Right renal pelvis (tissue), 4 donors: ENCODE data around the gene YPEL2. TPM values are rescaled to one million over a fixed set of nuclear protein-coding genes. Genes with fewer than 3 reads are reported as not detected.

Source experiments
- DNase-seq, 4 donors: peaks; one replicate each; pipeline ENCODE4 v3.0.0-alpha.2; 2013; ENCODE audit warnings: low read depth in 4 of 4, low spot score in 3 of 4, missing footprints in 1 of 4
- polyA plus RNA-seq, 4 donors: library from polyadenylated mRNA; unstranded; fragments of 120-200 nt; gene quantifications; one replicate each; pipeline ENCODE4 v1.2.1, GENCODE V29; 2013; ENCODE audit not compliant: insufficient read length in 4 of 4

Gene YPEL2
- polyA plus RNA-seq, 4 donors, result 28.2 to 40.4 (median 36.0) TPM

DNA sequence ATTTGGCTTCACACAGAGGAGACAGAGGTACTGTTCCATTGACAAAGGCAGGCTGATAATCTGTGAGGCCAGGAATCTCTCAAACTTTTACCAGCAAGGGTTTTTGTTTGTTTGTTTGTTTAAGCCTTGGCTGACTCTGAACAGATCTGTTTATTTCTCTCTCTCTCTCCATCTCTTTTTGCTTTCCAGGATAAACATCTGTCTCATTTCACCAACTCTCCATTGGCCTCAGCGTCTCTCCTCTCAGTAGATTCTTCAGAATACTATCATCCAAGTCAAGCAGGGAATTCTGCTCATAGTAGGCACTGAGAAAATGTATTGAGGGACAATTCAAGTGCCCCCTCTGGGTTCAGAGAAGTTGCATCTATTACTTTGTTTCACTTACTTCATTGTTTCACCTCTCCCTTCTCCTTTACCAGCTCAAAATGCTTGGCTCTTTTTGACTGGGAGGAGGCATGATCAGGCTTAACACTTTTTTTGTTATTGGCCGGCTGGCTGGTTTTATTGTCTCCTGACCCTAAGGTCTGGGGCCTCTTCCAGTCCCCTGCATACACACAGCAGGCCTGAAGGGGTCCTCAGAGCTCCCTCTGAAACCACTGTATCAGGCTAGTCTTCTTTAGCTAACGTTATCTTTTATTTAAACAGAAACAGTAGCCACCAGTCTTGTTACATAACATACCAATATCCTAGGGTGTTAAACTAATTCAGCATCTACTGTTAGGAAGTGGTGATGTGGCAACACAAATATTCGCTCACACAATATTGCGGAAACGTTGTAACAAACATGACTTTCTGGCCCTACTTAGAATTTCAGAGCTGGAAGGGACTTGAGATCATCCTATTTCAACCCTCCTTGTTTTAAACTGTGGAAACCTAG is 2.0 kb upstream of the YPEL2 start:
- DNase-seq, result peak in 1 of 4 donors; percentile 59

DNA sequence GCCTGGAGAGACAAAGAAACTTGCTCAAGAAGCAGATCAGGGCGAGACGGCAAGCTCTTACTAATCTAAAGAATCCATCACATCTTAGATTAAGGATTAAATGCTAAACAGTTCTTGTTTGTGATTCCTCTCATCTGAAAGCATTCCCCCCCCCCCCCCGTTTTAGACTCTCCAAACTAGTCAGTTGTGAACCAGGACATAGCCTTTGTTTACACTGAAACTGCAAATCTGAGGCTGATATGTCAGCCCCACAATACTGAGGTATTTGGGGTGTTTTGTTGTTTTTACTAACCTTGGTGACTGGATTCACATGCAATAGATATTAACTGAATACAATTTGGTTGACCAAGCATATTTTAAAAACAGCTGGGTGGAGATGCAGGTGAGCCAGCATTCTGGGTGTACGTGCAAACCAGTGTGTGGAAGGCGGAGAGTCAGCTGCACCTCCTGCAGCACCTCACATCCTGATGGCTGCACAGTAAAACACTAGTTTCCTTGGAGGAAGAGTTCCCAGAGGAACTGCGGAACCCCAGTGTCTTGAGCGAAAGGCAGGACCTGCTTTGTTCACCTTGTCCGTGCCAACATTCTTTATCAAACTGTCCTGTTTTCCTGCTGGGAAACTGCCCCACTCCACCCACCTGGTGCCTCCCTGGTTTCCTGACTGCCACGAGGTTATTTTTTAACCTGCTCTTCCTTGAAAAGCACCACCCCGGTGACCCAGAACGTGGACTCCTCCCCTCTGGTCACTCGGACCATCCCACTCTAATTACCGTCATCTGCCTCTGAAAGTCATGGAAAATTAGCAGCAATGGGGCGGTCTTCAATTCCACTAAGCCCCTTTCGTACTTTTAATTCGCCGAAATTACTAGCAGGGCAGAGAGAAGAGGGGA is 1.2 kb upstream of the YPEL2 start:
- DNase-seq, result no peak

DNA sequence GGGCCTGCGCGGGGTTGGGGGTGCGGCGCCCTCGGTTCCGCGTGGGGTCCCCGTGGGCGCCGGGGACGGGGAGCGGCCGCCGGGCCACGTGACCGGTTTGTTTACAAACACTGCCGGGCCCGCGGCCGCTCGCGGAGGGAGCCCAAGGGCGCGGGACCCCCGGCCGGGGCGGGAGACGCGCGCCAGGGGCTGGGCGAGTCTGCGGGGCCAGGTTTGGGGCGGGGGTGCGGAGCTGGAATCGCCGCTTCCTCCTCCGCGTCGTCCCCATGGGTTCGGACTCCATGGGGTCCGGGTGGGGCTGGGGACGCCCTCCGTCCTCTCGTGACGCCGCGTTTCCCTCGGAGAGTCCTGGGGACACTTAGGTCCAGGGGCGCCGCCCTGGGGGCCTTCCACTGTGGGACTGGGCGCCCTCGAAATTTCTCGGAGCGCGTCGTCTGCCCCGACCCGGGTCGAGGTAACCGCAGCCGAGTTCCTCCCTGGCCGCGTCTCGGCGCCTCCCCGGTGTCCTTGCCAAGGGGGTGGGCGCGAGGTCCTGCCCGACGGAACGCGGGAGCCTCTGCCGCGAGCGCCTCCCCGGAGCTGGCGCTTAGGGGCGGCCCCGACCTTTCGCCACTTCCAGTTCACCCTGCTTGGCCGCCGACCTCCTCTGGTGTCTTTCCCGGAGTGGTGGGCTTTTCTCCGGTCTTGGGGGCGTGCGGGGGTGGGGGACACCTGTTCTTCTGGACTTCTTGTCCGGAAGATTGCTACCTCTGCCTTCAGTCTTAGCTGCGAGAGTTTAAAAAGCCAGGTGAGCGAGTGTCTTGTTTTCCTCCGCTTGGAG is 684 bp downstream of the YPEL2 start:
- DNase-seq, result no peak

DNA sequence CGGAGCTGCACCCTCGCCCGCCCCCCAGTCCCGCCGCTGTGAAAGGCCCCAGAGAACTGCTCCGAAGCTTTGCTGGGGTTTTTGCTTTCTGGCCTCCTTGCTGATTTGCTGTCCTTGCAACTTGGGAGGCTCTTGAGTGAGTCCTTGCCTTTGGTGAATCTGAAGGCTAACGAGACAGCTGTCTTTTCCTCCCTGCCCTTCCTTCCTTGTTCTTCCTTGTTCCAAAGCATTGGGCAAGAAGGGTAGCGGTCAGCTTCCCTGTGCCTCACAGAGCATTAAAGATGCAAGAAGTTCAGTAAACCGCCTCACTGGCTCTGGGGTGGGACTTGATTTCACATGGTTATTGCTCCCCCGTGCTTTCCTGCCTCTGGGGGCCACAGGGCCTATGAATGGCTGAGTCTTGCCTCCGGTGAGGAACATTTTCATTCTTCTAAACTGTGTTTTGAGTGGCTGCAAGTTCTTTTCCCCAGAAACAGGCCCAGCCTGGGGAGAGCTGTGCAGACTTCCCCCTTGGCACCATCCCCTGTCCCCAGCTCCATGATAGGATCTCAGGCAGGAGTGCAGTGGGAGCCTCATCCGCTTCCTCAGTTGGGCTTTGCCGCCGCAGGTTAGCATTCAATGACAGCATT is 1.4 kb downstream of the YPEL2 start:
- DNase-seq, result no peak

DNA sequence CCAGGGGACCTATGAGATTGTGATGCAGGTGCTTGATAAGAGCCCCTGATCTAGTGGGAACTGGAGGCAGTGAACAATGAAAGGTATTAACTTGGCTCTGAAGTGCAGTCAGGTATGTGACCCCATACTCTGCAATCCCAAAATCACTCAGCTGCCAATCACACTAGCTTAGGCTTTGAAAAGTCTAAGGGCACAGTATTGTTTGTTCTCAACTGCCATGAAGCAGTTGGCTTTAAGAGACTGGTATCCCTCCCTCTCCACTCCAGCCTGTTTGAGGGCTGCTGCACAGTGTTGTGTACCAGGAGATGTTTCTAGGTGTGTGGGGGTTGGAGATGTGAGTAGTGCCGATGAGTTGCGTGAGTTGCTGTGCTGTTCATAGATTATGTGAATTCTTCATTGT is 2.4 kb downstream of the YPEL2 start:
- no peak for DNase-seq

DNA sequence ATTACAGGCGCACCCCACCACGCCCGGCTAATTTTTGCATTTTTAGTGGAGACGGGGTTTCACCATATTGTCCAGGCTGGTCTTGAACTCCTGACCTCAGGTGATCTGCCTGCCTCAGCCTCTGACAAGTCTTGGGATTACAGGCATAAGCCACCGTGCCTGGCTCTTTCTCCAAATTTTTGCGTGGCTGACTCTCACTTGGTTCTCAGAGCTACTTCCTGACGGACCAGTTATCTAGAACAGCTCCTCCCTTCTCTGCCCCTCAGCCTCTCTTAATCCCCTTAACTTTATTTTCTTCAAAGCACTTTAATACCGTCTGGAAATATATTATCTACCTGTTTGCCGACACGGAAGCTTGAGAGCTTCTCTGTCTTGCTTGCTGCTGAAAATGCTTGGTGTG is 4.2 kb downstream of the YPEL2 start:
- no peak for DNase-seq

DNA sequence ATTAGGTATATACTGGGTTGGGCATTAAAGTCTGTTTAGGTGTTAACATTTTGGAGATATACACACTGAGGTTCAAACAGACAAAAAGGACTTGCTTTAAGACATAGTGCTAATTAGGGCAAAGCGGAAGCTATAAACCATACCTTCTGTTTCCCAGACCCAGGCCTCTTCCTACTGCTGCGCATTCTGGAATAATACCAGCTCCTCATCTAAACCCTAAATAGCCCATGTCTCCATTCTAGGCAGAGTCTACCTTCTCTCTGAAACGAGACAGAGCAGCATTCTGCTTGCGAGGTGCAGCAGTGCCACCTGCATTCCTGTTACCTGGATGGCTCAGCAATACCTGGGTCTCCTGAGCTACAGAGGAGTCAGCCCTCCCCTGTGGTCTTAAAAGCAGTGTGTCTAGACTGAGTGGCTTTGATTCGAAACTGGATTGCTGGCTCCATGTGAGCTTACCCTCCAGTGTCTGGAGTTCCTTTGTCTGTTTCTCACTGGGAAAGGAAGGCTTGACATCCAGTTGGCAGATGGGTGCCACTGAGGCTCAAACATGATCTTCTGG is 6.4 kb downstream of the YPEL2 start:
- no peak for DNase-seq

DNA sequence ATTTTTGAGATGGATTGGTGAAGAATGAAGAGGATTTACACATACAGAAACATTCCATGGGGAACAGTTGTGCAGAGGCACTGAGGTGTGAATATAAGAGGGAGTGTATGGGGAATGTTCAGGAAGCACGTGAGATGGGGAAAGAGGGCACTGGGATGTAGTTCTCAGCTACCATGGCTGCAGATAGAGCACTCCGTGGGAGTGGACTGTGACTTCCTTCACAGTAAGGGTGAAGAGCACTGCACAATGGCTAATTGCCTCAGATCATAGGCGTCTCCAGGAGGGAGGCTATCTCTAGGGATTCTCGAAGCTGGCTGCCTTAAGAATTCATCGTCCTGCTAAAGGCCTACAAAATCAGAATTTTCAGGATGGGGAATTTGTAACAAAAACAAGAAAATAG is 7.0 kb downstream of the YPEL2 start:
- DNase-seq, result no peak

DNA sequence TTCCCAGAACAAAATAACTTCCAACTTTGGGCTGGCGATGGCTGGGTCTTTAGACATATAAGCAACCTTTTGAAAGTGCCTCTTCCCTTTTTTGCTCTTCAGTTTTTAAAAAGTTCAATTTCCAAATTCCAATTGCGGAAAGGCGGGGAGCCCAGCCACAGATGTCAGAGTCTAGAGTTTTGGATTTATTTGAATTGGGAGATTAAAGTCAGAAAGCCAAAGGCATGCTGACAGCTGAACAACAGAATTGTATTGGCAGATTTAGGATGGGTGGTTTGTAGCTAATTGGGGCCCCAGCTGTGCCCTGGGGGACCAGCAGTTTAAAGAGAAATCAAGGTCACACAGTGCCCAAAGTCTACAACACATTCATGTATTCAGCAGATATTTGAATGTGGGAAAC is 10.5 kb downstream of the YPEL2 start:
- DNase-seq, result no peak

DNA sequence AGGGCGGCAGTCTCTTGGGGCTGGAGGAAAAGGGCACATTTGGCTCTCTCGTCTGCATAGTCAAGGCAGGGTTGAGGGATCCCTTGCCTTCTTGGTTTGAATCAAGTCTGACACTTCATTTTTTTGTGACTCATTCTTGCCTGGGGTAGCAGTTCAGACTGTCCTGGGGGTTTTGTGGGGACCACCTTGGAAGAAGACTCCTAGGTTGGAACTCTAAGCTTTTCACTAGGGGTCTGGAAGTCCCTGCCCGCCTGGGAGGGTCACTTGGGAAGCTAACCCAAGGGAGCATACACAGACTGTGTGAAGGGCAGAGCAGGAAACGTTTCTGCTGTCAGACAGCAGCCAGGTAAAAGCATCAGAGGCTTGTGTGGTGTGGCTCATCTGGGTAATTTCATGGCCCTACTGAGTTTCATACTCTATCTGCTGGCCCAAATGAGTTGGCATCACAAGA is 11.3 kb downstream of the YPEL2 start:
- DNase-seq, result no peak

DNA sequence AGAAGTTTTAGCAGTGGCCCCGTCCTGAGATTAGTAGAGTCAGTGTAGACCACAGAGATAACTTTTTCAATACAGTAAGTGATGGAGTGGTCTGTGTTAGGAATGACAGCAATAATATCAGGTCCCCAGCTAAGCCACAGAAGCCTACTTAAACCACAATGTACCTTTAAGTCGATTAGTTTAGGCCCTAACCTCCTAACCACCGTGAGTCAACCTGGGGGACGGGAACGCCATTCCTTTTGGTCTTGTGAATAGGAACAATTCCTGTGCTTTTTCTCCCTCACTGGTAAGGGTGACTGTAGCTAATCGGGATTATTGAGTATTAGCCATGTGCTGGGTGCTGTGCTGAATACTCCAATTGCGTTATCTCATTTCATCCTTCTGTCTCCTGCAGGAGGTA is 14.0 kb downstream of the YPEL2 start:
- DNase-seq, result no peak

DNA sequence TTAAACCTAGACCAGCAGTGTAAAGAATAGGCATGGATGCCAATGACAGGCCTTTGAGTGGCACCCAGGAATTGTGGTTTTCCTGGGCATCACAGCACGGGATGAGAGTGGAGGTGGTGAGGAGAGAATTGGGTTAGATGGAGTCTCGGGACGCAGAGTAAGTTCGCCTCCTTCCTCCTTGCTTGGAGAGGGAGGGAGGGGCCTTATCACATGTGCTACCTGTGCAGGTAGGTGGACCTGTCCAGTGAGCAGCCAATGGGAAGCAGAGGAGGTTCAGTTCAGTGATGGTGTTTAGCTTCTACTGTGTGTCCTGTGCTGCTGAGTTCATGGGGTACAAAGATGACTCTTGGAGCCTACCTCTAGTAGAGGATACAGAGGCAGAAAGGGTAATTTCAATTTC is 14.9 kb downstream of the YPEL2 start:
- no peak for DNase-seq

DNA sequence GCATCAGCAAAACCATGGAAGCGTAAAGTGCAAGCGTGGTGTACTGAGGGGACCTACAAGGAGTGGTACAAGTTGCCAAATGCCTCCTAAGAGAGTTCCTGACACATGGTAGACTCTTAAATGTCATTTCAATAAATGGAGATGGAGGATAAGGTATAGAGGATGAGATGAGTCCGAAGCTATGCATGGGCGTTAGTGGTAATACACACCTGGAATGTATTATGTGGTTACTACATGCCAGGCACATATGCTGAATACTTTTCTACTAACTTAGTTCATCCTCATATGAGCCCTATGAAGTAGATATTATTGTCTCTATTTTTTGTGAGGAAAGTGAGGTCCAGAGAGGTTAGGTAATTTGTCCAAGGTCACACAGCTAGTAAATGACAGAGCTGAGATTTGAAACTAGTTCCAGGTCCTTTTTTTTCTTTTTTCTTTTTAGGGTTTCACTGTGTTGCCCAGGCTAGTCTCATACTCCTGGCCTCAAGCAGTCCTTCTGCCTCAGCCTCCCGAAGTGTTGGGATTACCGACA is 15.5 kb downstream of the YPEL2 start:
- DNase-seq, result no peak

DNA sequence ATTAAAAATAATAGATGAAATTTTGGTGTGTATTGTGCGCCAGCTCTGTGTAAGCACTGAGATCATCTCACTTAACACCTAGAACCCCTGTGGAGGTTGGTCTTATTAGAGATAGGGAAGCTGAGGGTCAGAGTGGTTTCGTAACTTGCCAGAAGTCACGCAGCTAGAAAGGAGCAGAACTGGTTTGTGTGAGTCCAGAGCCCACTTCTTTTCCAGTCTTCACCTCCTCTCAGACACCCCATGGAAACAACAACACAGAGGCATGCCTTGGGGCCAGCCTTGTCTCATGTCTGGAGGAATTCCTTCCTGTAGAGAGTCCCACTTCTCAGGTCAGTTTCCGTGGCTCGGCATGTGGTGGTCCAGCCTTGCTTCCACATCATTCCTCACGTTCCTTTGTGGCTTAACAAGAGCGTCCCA is 16.5 kb downstream of the YPEL2 start:
- no peak for DNase-seq

DNA sequence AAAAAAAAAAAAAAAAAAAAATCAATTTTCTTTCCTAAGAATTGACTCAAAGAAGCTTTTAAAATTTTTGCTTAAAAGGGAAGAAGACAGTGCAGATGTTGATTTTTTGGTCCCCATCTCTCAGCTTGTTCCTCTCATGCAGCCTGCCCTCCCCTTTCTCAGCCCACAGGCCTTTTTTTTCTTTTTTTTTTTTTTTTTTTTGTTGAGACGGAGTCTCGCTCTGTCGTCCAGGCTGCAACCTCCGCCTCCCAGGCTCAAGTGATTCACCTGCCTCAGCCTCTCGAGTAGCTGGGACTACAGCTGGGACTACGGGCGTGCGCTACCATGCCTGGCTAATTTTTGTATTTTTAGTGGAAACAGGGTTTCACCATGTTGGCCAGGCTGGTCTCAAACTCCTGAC is 17.7 kb downstream of the YPEL2 start:
- DNase-seq, result no peak

DNA sequence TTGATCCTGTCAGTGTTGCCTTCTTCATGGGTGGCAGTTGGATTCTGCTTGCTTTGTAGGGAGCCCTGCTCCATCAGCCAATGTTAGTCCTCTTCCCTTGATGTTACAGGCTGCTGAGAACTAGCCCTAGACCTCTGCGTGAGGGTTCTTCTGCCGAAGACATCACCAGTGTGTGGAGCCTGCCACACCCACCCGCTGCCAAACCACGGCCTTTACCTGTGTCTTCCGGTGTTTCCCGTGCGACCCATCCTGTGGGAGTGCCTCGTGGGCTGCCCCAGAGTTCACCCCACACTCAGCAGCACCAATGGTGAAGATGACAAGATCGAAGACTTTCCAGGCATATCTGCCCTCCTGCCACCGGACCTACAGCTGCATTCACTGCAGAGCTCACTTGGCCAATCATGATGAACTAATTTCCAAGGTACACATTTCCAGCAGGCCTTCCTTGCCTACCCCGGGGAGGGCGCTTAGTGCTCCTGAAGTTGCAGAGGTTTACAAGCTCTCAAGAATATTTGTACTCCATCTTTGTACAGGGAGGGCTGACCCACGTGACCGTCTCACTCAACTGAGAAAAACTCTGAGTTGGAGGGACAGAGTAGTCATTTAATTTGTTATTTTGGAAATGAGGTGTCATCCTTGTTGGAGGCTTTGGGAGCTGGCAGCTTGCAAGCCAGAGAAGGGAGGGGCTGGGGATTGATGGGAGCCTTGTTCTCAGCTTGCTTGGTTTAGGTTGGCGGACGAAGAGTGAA is 21.8 kb downstream of the YPEL2 start:
- no peak for DNase-seq

DNA sequence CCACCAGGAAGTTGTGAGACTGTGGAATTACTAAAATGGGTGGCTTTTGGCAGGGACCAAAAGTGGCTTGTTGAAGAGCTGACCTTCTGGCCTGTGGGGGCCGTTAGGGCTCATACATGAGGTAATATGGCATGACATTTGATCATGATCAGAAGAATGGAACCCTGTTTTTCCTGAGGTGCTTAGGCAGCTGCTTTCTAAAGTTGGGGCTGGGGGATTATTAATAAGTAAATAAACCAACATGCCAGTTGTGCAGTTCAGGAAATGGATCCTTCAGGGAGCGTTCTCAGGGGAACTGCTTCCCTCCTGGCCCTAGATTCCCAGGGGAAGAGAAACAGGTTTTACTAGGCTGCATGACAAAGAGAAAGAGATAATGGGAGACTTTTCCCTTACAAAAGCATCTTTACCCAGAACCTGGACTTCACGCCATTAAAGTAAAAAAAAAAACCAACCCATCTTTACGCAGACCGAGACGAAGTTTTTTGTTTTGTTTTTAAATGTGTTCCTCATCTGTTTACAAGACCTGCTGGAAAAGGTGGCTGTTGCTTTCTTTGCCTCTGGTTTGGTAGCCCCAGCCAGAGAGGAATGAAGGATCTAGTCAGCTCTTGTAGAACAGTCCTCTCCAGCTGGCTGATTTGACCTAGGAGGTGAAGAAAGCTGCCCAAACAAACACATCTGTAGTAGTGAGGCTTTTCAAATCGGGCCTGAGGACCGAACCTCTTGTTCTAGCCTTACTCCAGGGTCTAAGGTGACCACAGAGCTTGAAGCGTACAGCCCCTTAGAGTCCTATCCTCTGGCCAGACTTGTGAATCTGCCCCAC is 22.7 kb downstream of the YPEL2 start:
- no peak for DNase-seq

DNA sequence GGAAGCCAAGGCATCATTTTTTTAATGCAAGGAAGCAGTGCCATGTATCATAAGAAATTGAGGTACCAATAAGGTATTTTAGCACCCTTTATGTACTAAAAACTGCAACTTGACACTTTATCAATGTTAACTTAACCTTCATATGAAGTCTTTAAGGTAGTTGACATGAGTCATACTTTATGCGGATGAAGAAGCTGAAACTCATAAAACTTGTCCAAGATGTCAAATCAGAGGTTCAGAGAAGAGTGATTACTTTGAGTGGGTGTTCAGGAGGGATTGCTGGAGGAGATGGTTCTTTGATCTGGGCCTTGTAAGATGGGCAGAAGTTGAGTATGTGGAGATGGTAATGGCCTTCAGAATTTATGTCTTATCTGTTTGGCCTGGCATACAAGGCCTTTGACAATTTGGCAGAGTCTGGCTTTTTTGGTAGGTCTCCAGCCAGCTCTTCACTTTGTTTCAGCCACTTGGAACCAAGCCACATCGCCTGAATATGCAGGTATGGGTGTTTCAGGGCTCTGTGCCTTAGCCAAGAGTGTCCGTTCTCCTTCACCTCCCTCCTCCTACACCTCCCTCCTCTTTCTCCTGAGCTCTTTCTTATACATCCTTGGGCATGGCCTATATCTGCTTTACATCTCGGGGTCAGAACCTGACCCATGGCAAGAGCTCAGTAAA is 23.7 kb downstream of the YPEL2 start:
- no peak for DNase-seq
